Smooth muscle cell (in vitro differentiated cells): ENCODE measurements around the gene BAHCC1. TPM values are rescaled to one million over a fixed set of nuclear protein-coding genes. Genes with fewer than 3 reads are reported as not detected.

Experiments
- DNase-seq: peaks from one replicate; lab custom pipeline; 2025; ENCODE audit not compliant: unreplicated experiment; lab: John Stamatoyannopoulos, UW
- H2AFZ ChIP-seq: fragments of 200-600 bp; sonication (generic); 2 replicates; pipeline ENCODE4 v1.6.0; 2016; ENCODE audit warnings: antibody characterized with exemption, low read depth, mild to moderate bottlenecking
- H3F3A ChIP-seq: fragments of 200-600 bp; sonication (generic); 2 replicates; pipeline ENCODE4 v1.6.0; 2017; ENCODE audit warnings: antibody characterized with exemption, low read depth
- H3K27ac ChIP-seq: fragments of 200-600 bp; sonication (generic); 2 replicates; pipeline ENCODE4 v1.5.1; 2016; ENCODE audit warnings: low read depth, mild to moderate bottlenecking
- H3K27me3 ChIP-seq: fragments of 200-600 bp; sonication (generic); 2 replicates; pipeline ENCODE4 v1.6.1; 2016; ENCODE audit warnings: low read depth, mild to moderate bottlenecking
- H3K36me3 ChIP-seq: fragments of 200-600 bp; sonication (generic); 2 replicates; pipeline ENCODE4 v1.5.1; 2016; ENCODE audit warnings: low read depth
- H3K4me1 ChIP-seq: fragments of 200-600 bp; sonication (generic); 2 replicates; pipeline ENCODE4 v1.5.1; 2016; ENCODE audit warnings: low read depth
- H3K4me2 ChIP-seq: fragments of 200-600 bp; sonication (generic); 2 replicates; pipeline ENCODE4 v1.6.0; 2016; ENCODE audit warnings: mild to moderate bottlenecking
- H3K4me3 ChIP-seq: fragments of 200-600 bp; sonication (generic); 2 replicates; pipeline ENCODE4 v1.5.1; 2016; ENCODE audit warnings: mild to moderate bottlenecking
- H3K79me2 ChIP-seq: fragments of 200-600 bp; sonication (generic); 2 replicates; pipeline ENCODE4 v1.6.0; 2016; ENCODE audit warnings: low read depth, mild to moderate bottlenecking
- H3K9ac ChIP-seq: fragments of 200-600 bp; sonication (generic); 2 replicates; pipeline ENCODE4 v1.6.0; 2016; ENCODE audit warnings: low read depth
- H3K9me3 ChIP-seq: fragments of 200-600 bp; sonication (generic); replicated peaks from 2 replicates; pipeline ENCODE4 v1.5.1; 2016; ENCODE audit warnings: low read depth
- H4K20me1 ChIP-seq: fragments of 200-600 bp; sonication (generic); 2 replicates; pipeline ENCODE4 v1.6.0; 2016; ENCODE audit warnings: low read depth
- WGBS: methylation state at CpG from one replicate; pipeline ENCODE4 v1.1.7; 2016; ENCODE audit warnings: low lambda C conversion rate; 5-methylcytosine and 5-hydroxymethylcytosine counted together
- polyA plus RNA-seq: library from polyadenylated mRNA; unstranded; fragments of >200 nt; fragmentation: Nextera tagmentation; extraction: Ambion mirVana; gene quantifications from 2 replicates; pipeline ENCODE4 v1.2.1, GENCODE V29; 2016
- total RNA-seq: library from RNA; depleted of rRNA; stranded (reverse); fragments of >200 nt; gene quantifications from 2 replicates; pipeline ENCODE4 v1.2.3, GENCODE V29; 2014
- TF ChIP-seq, protein P1 (sequence below): fragments of 200-600 bp; sonication (generic); IDR thresholded peaks from 2 replicates; pipeline ENCODE4 v1.5.1; 2017; ENCODE audit warnings: borderline replicate concordance, mild to moderate bottlenecking, antibody characterized with exemption; ENCODE audit not compliant: insufficient read depth, poor library complexity, severe bottlenecking

The BAHCC1 gene
- total and polyA plus RNA-seq, 2 experiments from 2014 or later = 3.2 to 4.6 TPM

DNA sequence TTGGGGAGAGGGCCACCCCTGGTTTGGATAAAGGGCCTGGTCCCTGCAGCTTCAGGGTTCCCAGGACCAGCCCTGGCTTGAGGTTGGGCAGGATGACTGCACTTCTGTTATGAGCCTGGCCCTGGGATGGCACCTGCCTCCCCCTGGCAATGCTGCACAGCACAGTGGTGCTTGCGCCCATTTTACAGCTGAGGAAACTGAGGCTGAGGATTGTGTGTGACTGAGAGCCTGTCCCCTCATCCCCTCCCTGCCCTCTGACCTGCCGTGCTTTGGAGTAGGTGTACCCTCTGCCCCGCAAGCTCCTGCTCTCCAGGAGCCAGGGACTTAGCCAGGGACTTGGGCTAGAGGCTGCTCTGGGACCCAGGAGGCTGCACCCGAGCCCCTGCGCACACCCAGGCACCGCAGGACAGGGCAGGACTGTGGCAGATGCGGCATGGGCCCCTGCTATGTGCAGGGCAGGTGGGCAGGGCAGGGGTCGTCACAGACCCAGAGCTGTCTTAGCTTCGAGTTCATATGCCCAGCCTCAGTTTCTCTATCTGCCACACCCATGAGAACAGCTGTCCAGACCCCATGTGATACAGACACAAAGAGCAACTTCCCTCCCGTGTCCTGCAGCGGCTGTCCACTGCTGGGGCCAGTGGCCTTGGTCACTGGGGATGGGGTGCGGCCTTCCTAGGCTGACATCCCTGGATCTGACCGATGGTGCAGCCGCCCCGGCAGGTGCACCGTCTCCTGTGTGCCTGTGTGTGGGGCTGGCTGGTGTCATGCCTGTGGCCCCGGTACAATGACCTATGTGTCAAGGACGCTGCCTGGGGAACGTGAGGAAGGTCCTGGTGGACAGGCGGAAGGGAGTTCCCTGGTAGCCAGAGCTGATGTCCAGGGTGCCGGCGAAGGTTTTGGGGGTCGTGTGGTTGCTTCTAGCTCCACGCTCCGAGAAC lies 36.6 kb downstream of the BAHCC1 start:
- Histone ChIP-seq H3K4me3 (no peak overlapping the region), H2AFZ (no peak overlapping the region), H4K20me1 (no peaks in the 10 kb centered on the region), H3K27ac (no peak overlapping the region), H3K27me3 (no peaks in the 10 kb centered on the region), H3F3A (peaks cover 3% of the 10 kb centered on the region), H3K9ac (no peak overlapping the region), H3K4me1 (peaks cover 30% of the 10 kb centered on the region), H3K36me3 (no peaks in the 10 kb centered on the region), H3K79me2 (no peaks in the 10 kb centered on the region), H3K9me3 (no peaks in the 10 kb centered on the region), H3K4me2 (no peak overlapping the region)
- no peak for DNase-seq
- TF ChIP-seq, protein P1, sequence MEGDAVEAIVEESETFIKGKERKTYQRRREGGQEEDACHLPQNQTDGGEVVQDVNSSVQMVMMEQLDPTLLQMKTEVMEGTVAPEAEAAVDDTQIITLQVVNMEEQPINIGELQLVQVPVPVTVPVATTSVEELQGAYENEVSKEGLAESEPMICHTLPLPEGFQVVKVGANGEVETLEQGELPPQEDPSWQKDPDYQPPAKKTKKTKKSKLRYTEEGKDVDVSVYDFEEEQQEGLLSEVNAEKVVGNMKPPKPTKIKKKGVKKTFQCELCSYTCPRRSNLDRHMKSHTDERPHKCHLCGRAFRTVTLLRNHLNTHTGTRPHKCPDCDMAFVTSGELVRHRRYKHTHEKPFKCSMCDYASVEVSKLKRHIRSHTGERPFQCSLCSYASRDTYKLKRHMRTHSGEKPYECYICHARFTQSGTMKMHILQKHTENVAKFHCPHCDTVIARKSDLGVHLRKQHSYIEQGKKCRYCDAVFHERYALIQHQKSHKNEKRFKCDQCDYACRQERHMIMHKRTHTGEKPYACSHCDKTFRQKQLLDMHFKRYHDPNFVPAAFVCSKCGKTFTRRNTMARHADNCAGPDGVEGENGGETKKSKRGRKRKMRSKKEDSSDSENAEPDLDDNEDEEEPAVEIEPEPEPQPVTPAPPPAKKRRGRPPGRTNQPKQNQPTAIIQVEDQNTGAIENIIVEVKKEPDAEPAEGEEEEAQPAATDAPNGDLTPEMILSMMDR = no peak
- 96% methylated on average over 20 of the region's 25 CpGs for WGBS

DNA sequence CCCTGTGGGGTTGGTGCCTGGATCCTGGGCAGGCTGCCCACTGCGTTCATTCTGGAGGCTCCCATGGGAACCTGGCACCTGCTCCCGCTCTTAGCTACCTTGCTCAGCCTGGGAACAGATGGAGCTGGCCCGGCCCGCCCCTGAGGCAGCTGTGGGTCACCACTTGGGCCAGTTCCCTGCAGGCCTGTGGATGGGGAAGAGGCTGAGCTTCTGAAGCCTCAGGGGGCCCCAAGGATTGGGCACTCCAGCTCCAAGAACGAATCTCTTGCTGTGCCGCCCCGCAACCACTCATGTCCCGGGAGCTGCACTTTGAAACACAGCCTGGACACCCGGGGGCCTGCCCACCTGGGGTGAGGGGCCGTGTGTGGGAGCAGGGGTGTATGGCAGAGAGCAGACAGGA lies 37.7 kb downstream of the BAHCC1 start:
- H3K4me3 ChIP-seq = no peak overlapping the region
- H3K9me3 ChIP-seq = no peaks in the 10 kb centered on the region
- no peak overlapping the region for H3K9ac ChIP-seq
- no peak for DNase-seq
- H3K36me3 ChIP-seq = no peaks in the 10 kb centered on the region
- no peaks in the 10 kb centered on the region for H4K20me1 ChIP-seq
- peaks cover 3% of the 10 kb centered on the region for H3F3A ChIP-seq
- H2AFZ ChIP-seq = no peak overlapping the region
- TF ChIP-seq, protein P1 = no peak
- peaks cover 34% of the 10 kb centered on the region for H3K4me1 ChIP-seq
- no peaks in the 10 kb centered on the region for H3K79me2 ChIP-seq
- no peaks in the 10 kb centered on the region for H3K27me3 ChIP-seq
- H3K27ac ChIP-seq = no peak overlapping the region
- 92% methylated on average over 10 of the region's 10 CpGs for WGBS
- no peak overlapping the region for H3K4me2 ChIP-seq

- Histone ChIP-seq H3K36me3 (no peaks in the 10 kb centered on the region), H3K9ac (no peak overlapping the region), H3K27ac (no peak overlapping the region), H3K9me3 (no peaks in the 10 kb centered on the region), H3K27me3 (no peaks in the 10 kb centered on the region), H3K4me1 (peaks cover 34% of the 10 kb centered on the region), H3F3A (peaks cover 3% of the 10 kb centered on the region), H3K4me2 (peak overlapping the region; percentile 4), H2AFZ (no peak overlapping the region), H3K4me3 (no peak overlapping the region), H4K20me1 (no peaks in the 10 kb centered on the region), H3K79me2 (no peaks in the 10 kb centered on the region)
- no peak for DNase-seq
- WGBS = 87% methylated on average over 24 of the region's 24 CpGs
- TF ChIP-seq, protein P1 = no peak
These were observed 38.4 kb downstream of the BAHCC1 start for GRCh38 chr17:81433656-81434055.

- no peak for DNase-seq
- no peaks in the 10 kb centered on the region for H3K79me2 ChIP-seq
- H3K9me3 ChIP-seq = no peaks in the 10 kb centered on the region
- H2AFZ ChIP-seq = no peak overlapping the region
- no peak overlapping the region for H3K27ac ChIP-seq
- no peaks in the 10 kb centered on the region for H4K20me1 ChIP-seq
- TF ChIP-seq, protein P1 = no peak
- no peak overlapping the region for H3K4me3 ChIP-seq
- peak overlapping the region; percentile 4 for H3K4me2 ChIP-seq
- H3K36me3 ChIP-seq = no peaks in the 10 kb centered on the region
- WGBS = 58% methylated on average over 15 of the region's 15 CpGs
- H3F3A ChIP-seq = peaks cover 3% of the 10 kb centered on the region
- H3K4me1 ChIP-seq = peaks cover 34% of the 10 kb centered on the region
- no peak overlapping the region for H3K9ac ChIP-seq
- no peaks in the 10 kb centered on the region for H3K27me3 ChIP-seq
These were observed 38.8 kb downstream of the BAHCC1 start for GRCh38 chr17:81434072-81434471.
